HG02884 (cell line): ENCODE measurements around the gene KCNJ10.
"Not testable (repeated sequence)": the region's sequence is repeated elsewhere in the genome, so short reads cannot be mapped to it uniquely, and the experiment has no call there.

ENCODE experiments used
- ATAC-seq: cut with Tn5 transposase; IDR thresholded peaks from one replicate; pipeline ENCODE4 v1.9.1; 2021; ENCODE audit warnings: mild to moderate bottlenecking, moderate library complexity; ENCODE audit not compliant: unreplicated experiment

KCNJ10 gene

GRCh38 chr1:160069460-160070231 lies at the start of gene KCNJ10:
TSS of gene KCNJ10 (minus strand) at chr1:160070160. CDS start at chr1:160042532, 27,628 bp downstream.
- no peak for ATAC-seq

DNA sequence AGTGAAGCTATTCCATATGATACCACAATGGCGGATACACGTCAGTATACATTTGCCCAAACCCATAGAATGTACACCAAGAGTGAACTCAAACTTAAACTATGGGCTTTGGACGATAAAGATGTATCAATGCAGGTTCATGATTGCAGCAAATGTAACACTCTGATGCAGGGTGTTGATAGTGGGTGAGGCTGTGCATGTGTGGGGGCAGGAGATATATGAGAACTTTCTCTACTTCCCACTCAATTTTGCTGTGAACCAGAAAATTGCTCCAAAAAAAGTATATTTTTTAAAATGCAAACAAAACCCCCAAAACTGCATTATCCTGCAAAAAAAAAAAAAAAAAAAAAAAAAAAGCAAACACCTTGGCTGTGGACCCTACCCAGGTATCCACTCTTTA lies 49.0 kb upstream of the KCNJ10 start:
- no peak for ATAC-seq

DNA sequence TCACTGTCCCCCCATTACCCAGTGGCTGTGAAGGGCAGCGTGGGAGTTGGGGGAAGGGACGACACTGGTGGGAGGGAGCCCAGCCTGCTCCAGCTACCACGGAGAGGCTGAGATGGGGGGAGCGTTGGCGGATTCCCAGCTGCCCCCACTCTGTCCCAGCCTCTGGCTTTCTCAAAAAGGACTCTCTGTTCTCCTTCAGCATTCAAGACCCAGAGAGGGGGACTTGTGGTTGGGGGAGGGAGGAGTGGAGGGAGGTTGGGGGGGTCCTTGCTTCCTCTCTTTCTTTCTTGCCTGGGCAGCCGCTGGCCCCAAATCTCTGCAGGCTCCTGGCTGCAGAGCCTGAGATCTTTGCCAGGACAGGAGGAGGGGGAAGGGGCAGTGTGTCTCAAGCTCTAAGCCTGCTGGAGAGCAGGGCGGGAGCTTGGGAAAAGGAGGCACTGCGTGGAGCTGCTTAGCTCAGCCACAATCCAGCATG lies 47.8 kb upstream of the KCNJ10 start:
- ATAC-seq = no peak

GRCh38 chr1:160117300-160117699 lies 47.3 kb upstream of the KCNJ10 start:
- ATAC-seq = no peak

GRCh38 chr1:160116283-160117147 lies 46.6 kb upstream of the KCNJ10 start:
- ATAC-seq = no peak

- ATAC-seq = no peak
These were observed 45.8 kb upstream of the KCNJ10 start, which contains the start of gene ATP1A2 for GRCh38 chr1:160115545-160116282. TSS of gene ATP1A2 (plus strand) at chr1:160115759. CDS start at chr1:160115862, 103 bp downstream.

GRCh38 chr1:160114085-160114484 lies 44.1 kb upstream of the KCNJ10 start:
- no peak for ATAC-seq

GRCh38 chr1:160113407-160113806 lies 43.4 kb upstream of the KCNJ10 start:
- no peak for ATAC-seq

DNA sequence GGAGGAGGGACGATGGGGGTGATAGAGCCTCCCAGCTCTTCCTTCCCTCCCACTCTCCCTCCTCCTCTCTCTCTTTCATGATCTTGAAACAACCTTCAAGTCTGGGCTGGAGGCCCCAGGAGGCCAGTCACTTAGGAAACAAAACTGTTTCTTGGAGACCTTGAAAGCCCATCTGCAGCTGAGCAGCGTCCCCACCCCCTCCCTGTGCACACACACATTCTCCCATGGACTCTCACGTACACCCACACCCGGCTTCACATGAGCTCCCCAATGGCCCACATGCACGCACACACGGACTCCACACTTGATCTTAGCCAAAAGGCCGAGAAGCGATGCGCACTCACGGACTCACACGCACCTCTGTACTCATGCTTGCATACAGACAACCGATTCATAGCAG lies 42.4 kb upstream of the KCNJ10 start:
- ATAC-seq = no peak

DNA sequence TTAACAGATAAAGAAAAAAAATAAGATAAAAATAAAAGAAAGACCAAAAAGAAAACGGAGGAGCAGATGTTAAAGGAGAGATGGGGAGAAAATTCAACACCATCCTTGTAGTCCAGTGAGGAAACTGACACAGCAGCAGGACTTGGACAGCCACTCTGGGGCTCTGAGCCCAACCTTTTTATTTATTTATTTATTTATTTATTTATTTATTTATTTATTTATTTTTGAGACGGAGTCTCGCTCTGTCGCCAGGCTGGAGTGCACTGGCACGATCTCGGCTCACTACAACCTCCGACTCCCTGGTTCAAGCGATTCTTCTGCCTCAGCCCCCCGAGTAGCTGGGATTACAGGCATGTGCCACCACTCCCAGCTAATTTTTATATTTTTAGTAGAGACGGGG lies 41.5 kb upstream of the KCNJ10 start:
- ATAC-seq = not testable (repeated sequence)

DNA sequence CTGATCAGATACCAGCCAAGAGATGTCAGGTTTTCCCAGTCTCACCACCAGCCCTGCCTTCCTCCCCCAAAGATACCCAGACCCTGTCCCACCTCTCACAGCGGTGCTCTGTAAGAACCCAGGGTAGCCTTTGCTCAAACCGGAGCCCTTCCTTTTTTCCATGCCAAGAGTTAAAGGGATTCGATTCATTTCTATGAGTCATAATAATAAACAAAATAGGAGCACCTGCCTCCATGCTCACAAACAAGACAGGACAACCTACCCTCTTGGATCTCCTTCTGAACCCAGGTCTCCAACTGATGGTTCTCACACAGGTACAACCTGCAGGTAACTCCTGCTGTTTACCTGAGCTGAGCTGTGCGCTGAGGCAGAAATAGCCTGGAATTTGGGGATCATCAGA lies 39.7 kb upstream of the KCNJ10 start:
- no peak for ATAC-seq

DNA sequence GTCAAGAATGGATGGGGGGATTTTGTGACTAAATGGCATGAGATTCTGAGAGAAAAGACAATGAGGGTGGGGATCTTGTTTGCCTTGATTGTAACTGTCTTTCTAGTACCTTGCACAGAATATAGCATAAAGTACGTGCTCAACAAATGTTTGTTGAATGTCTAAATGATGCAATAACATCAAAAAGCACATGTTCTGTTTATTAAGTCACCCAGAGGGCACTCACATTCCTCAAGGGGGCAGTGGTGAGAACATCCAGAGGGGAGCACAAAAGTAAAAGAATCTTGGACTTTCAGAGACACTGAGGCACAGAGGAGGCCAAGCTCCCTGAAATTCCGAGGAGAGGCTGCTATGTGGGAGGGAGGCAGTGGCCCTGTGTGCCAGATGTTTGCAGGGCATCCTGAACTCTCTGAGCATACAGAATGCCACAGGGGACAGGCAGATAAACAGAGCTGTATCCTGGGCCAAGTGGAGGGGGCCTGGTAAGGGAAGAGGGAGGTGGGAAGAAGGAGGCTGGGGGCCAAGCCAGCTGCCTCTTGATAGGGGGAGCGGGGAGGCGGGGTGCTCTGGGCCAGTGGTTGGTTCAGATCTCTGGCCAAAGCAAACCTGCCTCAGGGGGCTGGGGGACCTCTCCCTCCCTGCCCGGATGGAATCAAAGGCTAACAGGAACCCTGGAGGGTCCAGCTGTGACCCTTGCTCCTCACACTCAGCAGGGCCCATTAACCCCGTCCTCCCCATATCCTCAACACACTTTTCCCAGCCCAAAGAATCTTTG lies 39.1 kb upstream of the KCNJ10 start:
- no peak for ATAC-seq

- ATAC-seq = no peak
These were observed 37.6 kb upstream of the KCNJ10 start for GRCh38 chr1:160107512-160107911.

GRCh38 chr1:160105155-160105554 lies 35.2 kb upstream of the KCNJ10 start:
- ATAC-seq = no peak

DNA sequence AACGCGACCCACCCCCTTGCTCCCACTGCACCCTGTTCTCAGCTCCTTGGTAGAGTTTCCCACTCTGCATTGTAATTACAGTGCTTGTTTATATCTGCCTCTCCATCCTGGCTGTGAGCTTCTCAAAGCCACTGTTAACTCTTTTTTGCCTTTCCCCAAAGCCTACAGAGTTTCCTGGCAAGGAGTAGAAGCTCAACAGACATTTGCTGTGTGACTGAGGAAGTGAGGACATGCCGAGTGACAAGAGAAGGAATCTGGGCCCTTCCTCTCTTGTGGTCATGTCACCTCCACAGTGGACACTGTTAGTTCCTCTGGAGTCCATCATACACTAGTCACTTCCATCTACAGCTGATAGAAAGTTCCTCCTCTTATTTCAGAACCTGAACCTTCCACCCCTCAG lies 34.5 kb upstream of the KCNJ10 start:
- no peak for ATAC-seq

DNA sequence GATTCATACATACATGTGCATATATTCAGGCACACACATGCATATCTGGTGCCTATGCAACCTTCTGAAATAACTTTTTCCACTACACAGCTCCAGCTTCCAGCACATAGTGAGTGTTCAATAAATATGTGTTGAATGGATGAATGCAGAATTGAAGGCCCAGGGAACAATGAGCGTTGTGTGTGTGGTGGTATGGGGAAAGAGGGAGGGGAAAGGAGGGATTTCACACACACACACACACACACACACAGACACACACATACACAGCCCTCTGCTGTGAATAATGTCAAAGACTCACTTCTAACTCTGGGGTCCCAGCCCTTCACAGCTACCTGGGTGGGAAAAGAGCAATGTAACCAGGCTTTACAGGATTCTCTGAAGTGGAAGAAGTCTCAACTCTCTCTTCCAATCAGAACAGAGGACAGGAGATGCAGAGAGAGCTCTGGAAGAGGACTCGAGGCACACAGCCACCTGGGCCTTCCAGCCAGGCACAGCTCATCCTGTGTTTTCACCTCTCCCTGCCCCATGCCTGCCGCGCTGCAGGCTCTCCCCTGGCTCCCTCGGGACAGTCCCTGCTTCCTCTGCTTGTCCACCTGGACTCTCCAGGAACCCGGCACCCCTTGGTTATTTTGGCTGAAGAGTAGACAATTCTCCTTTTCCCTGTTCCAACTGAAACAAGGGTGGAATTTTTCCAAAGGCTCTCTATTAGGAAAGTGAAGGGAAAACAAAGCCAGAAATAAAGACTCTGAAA lies 33.9 kb upstream of the KCNJ10 start:
- no peak for ATAC-seq

DNA sequence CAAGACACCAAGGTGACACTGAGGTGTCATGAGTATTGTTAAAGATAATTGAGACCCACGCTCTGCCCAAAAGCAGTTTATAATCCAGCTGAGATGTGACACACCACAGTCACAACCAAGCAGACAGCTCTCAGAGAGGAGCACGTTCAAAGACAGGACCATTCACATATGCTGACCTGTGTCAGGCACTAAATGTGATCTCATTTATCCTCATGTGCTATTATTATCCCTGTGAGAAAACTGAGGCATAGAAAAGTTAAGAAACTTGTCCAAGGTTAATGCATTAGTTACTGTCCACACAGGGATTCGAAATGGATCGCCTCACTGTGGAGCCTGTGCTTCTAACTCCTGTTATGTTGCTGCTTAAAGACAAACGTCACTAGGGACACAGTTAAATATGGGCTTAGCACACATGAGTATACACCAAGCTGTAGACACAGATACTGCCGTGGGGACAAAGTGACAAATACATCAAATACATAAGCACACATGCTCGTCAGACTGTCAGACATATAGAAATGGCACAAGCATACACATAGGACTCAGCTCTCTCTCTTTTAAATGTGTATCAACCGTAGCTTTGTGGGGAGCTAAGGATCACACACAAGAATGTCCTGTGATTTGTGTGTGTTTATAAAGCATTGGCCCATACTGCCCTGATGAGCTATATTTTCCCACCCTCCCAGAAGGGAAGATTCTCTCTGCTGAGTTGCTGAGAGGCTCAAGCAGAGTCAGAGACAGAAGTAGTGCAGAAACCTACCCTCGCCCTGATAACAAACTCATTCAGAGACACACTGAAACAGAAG lies 32.0 kb upstream of the KCNJ10 start:
- no peak for ATAC-seq

- no peak for ATAC-seq
These were observed 31.2 kb upstream of the KCNJ10 start for GRCh38 chr1:160101037-160101716.
